ENCODE measurements around the gene ATG10. TPM values are rescaled to one million over a fixed set of nuclear protein-coding genes. Genes with fewer than 3 reads are reported as not detected.

The ATG10 gene
- total and polyA plus RNA-seq, 2 of the 13 experiments (the other 11 are each of a cell fraction or from before 2014, with no cell fraction given): 2.0 to 5.7 TPM

- TF ChIP-seq REST (IDR thresholded peaks at IDR 0.05; ENCODE audit: borderline replicate concordance in 1 of 2, low read depth in 1 of 2, low read length in 2 of 2): peak in 1 of 2 experiments; percentile 15; a peak in 1 of 4 replicates
- no peak for TF ChIP-seq ZBTB34 (CRISPR knock-in tag; IDR thresholded peaks at IDR 0.05)
- TF ChIP-seq JDP2 (CRISPR knock-in tag; IDR thresholded peaks at IDR 0.05; ENCODE audit: borderline replicate concordance): no peak
- peak; percentile 74 for TF ChIP-seq PHF21A (CRISPR knock-in tag; IDR thresholded peaks at IDR 0.05)
- TF ChIP-seq NR2C2 (CRISPR knock-in tag; IDR thresholded peaks at IDR 0.05; ENCODE audit: borderline replicate concordance): peak; percentile 89
- no peak for TF ChIP-seq ZNF251 (CRISPR knock-in tag; IDR thresholded peaks at IDR 0.05)
- peak; percentile 87 for TF ChIP-seq ZNF709 (CRISPR knock-in tag; IDR thresholded peaks at IDR 0.05)
- peak; percentile 63; the same call in 1 of the 2 replicates for TF ChIP-seq MIER3 (CRISPR knock-in tag; IDR thresholded peaks at IDR 0.05; ENCODE audit: borderline replicate concordance)
- no peak for TF ChIP-seq DPF2 (CRISPR knock-in tag; IDR thresholded peaks at IDR 0.05; ENCODE audit: borderline replicate concordance, low read depth)
- peak; percentile 65 for TF ChIP-seq ZKSCAN8 (CRISPR knock-in tag; IDR thresholded peaks at IDR 0.05; ENCODE audit: borderline replicate concordance)
- no peak for TF ChIP-seq GPN1 (CRISPR knock-in tag; IDR thresholded peaks at IDR 0.05; ENCODE audit: borderline replicate concordance)
- no peak for TF ChIP-seq ZNF329 (CRISPR knock-in tag; IDR thresholded peaks at IDR 0.05; ENCODE audit: low read depth)
- peak; percentile 96 for TF ChIP-seq RBFOX2 (IDR thresholded peaks at IDR 0.05; ENCODE audit: low read depth, low read length)
- TF ChIP-seq ZNF891 (CRISPR knock-in tag; IDR thresholded peaks at IDR 0.05): peak; percentile 65; the same call in 1 of the 2 replicates
- peak; percentile 64; the same call in 1 of the 2 replicates for TF ChIP-seq NFAT5 (CRISPR knock-in tag; IDR thresholded peaks at IDR 0.05)
- TF ChIP-seq ZNF296 (CRISPR knock-in tag; conservative IDR thresholded peaks at IDR 0.05): 0 out of 2 replicates have a peak, but pooled peaks have one; percentile 28
- no peak for TF ChIP-seq SMC3 (IDR thresholded peaks at IDR 0.05; ENCODE audit: low read length)
- TF ChIP-seq ZSCAN21 (CRISPR knock-in tag; IDR thresholded peaks at IDR 0.05; ENCODE audit: borderline replicate concordance): peak; percentile 42; the same call in 1 of the 2 replicates
- TF ChIP-seq XBP1 (CRISPR knock-in tag; IDR thresholded peaks at IDR 0.05): no peak
Measured at GRCh38 chr5:81971712-81972491, at the start of gene ATG10 (continued).
